Esophagus (tissue), 2 donors: ENCODE measurements around the gene KIFAP3. TPM values are rescaled to one million over a fixed set of nuclear protein-coding genes. Genes with fewer than 3 reads are reported as not detected.
"Not testable (repeated sequence)": the region's sequence is repeated elsewhere in the genome, so short reads cannot be mapped to it uniquely, and the experiment has no call there.

Experiments used
- H3K27ac ChIP-seq, 2 donors: one replicate each; pipeline ENCODE4 v1.5.1; 2013; ENCODE audit warnings: low read depth in 2 of 2, mild to moderate bottlenecking in 2 of 2, inconsistent platforms in 1 of 2, low read length in 1 of 2, moderate library complexity in 1 of 2
- H3K27me3 ChIP-seq, 2 donors: one replicate each; pipeline ENCODE4 v1.6.1; 2013; ENCODE audit warnings: low read length in 2 of 2, control low read depth in 1 of 2, mild to moderate bottlenecking in 1 of 2; ENCODE audit not compliant: insufficient read depth in 2 of 2, control insufficient read depth in 1 of 2
- H3K36me3 ChIP-seq, 2 donors: one replicate each; pipeline ENCODE4 v1.6.1; 2013; ENCODE audit warnings: low read length in 1 of 2; ENCODE audit not compliant: control insufficient read depth in 2 of 2, insufficient read depth in 2 of 2
- H3K4me1 ChIP-seq, 2 donors: one replicate each; pipeline ENCODE4 v1.6.1; 2013; ENCODE audit warnings: low read length in 1 of 2; ENCODE audit not compliant: control insufficient read depth in 2 of 2, insufficient read depth in 2 of 2
- H3K4me3 ChIP-seq, 2 donors: one replicate each; pipeline ENCODE4 v1.5.1; 2013; ENCODE audit warnings: low read length in 2 of 2, mild to moderate bottlenecking in 2 of 2, low read depth in 1 of 2, moderate library complexity in 1 of 2
- H3K9me3 ChIP-seq, 2 donors: one replicate each; pipeline ENCODE4 v1.6.1; 2013; ENCODE audit warnings: mild to moderate bottlenecking in 2 of 2, low read depth in 1 of 2, low read length in 1 of 2, moderate library complexity in 1 of 2; ENCODE audit not compliant: control insufficient read depth in 2 of 2, insufficient read depth in 1 of 2
- WGBS, 2 donors: extraction: QIAGEN DNeasy Blood & Tissue Kit; methylation state at CpG; one replicate each; pipeline ENCODE4 v1.1.7; 2013; 5-methylcytosine and 5-hydroxymethylcytosine counted together
- polyA plus RNA-seq, 2 donors: library from polyadenylated mRNA; stranded (reverse); fragments of 200-250 nt; gene quantifications; one replicate each; pipeline ENCODE4 v1.2.3, GENCODE V29; 2013
- donor health status: healthy with polysubstance abuse.
- donor health status: Bipolar disorder and iron deficiency.

Gene KIFAP3
- polyA plus RNA-seq, 2 donors = 4.8 to 10.0 TPM

DNA sequence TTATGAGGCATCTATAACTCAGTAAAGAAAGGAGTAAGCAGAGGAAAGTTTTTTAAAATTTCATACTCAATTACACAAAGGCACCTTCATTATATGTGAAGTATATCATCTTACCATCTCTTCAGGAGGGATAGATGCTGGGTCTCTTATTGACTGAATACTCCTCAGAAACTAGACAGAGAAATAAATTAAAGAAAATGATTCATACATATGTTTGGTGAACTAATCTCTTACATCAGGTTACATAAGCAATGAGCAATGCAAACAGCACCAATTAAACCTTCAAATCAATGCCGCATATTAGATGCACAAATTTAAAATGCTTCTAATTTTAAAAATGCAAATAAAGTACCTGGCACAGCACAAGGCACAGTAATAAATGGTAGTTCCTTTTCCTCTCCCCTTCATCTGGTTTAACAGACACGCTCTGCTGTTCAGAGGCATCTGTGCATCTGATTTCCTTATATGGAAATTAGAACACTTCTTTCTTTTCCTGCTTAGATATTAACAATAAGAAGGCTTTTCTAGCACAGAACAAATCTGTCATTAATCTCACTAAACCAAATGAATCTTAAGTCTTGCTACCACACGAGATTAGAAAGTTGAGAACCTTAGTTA, 200.8 kb downstream of the KIFAP3 start:
- H3K4me1 ChIP-seq = no peaks in the 10 kb centered on the region
- H3K27ac ChIP-seq = no peak overlapping the region
- H3K9me3 ChIP-seq = peaks cover 2 to 3% of the 10 kb centered on the region in 2 donors
- H3K27me3 ChIP-seq = no peaks in the 10 kb centered on the region
- H3K36me3 ChIP-seq = peaks cover 15 to 23% of the 10 kb centered on the region in 2 donors
- WGBS, 2 donors = 73 to 79% methylated on average over 3 of the region's 3 CpGs
- H3K4me3 ChIP-seq = no peak overlapping the region

DNA sequence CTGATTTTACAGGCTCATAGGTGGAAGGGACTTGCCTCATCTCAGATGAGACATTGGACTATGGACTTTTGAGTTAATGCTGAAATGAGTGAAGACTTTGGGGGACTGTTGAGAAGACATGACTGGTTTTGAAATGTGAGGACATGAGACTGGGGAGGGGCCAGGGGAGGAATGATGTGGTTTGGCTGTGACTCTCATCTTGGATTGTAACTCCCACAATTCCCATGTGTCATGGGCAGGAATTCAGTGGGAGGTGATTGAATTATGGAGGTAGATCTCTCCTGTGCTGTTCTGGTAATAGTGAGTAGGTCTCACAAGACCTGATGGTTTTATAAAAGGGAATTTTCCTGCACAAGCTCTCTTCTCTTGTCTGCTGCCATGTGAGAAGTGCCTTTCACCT, 201.6 kb downstream of the KIFAP3 start:
- Histone ChIP-seq H3K4me3 (no peak overlapping the region), H3K36me3 (peaks cover 16 to 24% of the 10 kb centered on the region in 2 donors)

DNA sequence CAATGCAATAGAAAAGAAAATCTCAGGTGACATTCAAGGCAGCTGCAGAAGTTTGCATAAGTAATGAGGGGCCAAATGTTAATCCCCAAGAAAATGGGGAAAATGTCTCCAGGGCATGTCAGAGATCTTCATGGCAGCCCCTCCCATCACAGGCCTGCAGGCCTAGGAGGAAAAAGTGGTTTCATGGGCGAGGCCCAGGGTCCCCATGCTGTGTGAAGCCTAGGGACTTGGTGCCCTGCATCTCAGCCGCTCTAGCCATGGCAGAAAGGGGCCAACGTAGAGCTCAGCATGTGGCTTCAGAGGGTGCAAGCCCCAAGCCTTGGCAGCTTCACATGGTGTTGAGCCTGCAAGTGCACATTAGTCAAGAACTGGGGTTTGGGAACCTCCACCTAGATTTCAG, 202.5 kb downstream of the KIFAP3 start:
- WGBS, 2 donors = 95 to 100% methylated on average over 3 of the region's 3 CpGs
- not testable (repeated sequence) for H3K4me3 ChIP-seq, H3K4me1 ChIP-seq, H3K27ac ChIP-seq, H3K27me3 ChIP-seq, H3K9me3 ChIP-seq
- peaks cover 16 to 26% of the 10 kb centered on the region in 2 donors for H3K36me3 ChIP-seq

More for the DNA sequence above, 201.6 kb downstream of the KIFAP3 start:
- Histone ChIP-seq H3K9me3 (peaks cover 2 to 3% of the 10 kb centered on the region in 2 donors), H3K27me3 (no peaks in the 10 kb centered on the region), H3K4me1 (no peaks in the 10 kb centered on the region), H3K27ac (no peak overlapping the region)

Other genes with a start within 250 kb of the KIFAP3 start
- 1 to 10 TPM; 3.8 to 5.3 TPM for gene SCYL3, start 180.8 kb downstream of the KIFAP3 start, polyA plus RNA-seq
- not detected for gene NTMT2, start 71.3 kb upstream of the KIFAP3 start, polyA plus RNA-seq